Cardiac septum (tissue), 1 donor: ENCODE results near the gene DMD. TPM values are rescaled to one million over a fixed set of nuclear protein-coding genes. Genes with fewer than 3 reads are reported as not detected.
"Not testable (repeated sequence)": the region's sequence is repeated elsewhere in the genome, so short reads cannot be mapped to it uniquely, and the experiment has no call there.

Experiments
- DNase-seq: peaks from one replicate; pipeline ENCODE4 v3.0.0-alpha.2; 2020; ENCODE audit warnings: low spot score
- intact Hi-C: fragments of 100-400 bp; cut with DNase I; formaldehyde crosslinking; loops from one replicate; pipeline ENCODE4 v1.14.0; 2022
- total RNA-seq: library from RNA; stranded (reverse); fragmentation: NEBNext Ultra II Directional; extraction: Animal tissue kit (Norgen Biotek cat#: 25700); gene quantifications from one replicate; pipeline ENCODE4 v1.2.1, GENCODE V29; 2021
- donor health status: DM: no; HTN: no; CAD: no.

DMD gene
- total RNA-seq, 1 donor from 2014 or later = 256 TPM

DNA sequence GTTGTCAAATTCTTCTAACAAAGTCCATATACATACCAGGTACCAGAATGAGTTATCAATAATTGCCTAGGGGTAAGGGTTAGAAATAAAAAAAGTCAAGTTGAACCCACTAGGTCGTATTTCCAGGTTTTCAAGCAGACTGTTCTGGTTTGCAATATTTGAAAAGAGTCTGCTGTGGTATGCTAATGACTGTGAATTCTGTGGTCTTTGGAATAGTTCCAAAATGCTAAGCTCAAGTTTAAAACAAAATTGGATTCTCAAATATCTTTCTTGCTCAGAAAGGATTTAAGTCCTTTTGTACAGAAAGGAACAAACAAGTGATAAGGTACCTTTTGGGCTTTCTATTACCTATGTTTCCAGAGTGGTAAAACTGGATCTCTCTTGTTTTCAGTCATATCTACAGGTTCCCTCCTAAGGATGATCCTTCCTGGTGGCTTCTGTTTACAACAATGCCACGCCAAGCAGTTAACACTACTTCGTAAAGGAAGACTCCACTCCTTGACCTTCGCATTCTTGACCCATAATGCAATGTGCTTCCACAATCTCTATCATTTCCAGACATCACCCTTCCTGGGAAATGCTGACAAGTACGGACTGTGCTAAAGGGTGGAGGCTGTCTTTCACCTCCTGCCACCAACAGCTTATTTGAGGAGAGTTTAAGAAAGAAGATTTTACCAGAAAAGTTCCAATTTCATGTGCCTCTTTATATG, 1607.8 kb downstream of the DMD start:
- DNase-seq = no peak
- intact Hi-C loops = no loop called here

DNA sequence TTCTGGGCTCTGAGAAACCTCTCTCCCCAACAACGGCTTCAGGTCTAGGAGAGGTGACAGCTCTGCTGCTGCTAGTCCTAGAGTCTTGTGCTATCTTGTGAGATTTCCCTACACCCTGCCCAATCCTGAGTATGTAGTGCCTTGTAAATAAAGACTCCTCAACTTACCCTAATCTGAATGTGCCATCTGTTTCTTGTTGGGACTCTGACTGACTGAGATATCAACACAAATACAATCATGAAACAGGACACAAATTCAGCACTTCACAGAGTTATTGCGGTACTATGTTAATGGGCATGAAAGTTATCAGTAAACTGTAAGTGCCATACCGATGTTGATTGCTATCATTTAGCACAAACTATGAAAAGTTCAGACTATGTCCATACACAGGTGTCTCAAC, 1610.5 kb downstream of the DMD start:
- no peak for DNase-seq
- intact Hi-C loops = no loop called here

DNA sequence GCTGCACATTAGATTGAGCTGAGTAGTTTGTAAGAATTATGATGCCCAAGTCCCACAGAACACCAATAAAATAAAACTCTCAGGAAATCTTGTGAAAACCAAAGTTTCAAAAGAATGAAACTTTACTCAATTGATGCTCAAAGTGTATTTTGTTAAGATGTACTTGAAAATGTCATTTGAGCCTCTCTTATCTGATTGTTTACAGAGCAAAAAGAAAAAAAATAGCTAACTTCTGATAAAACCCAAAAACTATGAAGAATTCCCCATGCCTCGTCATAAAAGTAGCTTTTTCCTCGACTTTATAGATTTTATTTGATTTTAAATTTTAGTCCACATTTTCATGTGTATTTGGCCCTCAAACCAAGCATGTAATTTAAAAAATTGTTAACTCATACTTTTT, 1618.0 kb downstream of the DMD start:
- DNase-seq = no peak
- intact Hi-C loops = no loop called here

DNA sequence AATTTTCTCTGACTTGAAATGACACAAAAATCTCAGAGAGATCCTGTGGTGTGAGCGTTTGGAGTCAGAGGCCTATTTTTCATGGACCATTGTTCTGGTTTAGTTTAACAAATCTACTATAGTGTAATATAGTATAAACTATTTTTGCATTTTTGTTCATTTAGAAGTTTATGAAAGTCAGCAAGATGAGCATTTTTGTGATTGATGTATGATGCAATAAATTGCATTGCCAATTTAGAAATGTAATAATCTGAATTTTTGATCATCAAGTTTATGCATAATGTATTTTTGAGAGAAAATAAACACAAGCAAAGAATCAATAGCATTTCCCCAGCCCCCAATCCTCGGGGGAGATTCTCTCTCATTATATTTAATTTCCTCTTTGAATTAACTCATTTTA, 1620.0 kb downstream of the DMD start:
- no peak for DNase-seq
- intact Hi-C loops = no loop called here

DNA sequence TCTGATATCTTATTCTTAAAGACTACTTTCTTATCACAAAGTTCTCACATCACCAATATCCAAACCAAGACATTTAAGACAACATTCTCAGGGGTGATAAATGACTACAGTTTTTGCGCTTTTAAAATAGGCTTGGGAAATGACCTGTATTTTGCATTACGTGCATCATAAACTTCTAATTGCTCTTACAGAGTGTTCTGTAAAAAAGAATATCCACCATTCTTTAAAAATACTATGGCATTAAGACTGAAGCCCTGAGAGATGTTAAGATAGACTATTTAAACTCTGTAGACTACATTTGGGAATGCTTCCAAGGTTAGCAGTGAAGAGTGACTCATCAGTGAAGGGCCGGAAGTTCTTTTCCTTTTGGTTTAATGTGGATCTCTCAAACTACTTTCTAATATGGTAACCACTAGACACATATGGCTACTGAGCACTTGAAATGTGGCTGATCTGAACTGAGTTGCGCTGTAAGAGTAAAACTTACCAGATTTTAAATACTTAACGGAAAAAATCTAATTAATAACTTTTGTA, 1620.7 kb downstream of the DMD start:
- intact Hi-C loops = no loop called here
- no peak for DNase-seq

DNA sequence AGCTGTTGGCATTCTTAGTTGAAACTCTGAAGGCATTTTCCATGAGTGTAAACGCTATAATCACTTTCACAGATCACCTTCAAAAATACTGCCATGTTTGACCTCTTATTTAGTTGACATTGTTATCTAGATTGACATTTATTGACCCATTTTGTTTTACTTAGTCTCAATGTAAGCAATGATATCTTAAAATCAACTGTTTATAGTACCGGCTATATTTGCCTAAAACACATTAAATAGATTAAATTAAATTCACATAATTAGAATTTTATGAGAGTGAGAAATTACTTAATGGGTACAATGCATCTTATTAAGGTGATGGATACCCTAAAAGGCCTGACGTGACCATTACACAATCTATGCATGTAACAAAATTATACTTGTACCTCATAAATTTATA, 1621.8 kb downstream of the DMD start:
- intact Hi-C loops = no loop called here
- DNase-seq = no peak

DNA sequence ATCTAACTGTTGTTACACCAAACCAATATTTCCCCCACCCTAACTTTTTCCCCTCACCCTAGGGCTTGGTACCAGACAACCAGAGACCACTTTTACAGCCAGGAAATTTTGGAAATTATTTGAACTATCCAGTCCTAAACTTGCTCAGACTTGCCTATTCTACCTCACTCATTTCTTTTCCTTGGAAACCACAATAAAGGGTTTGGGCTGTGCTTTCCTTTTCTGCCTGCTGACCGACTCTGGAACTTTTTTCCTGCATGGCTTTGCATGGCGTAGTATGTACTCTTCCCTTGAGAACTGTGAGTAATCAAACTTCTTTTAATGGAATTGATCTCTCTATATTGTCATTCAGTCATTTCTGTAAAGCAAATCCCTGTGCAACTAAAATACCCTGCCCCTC, 1623.0 kb downstream of the DMD start:
- DNase-seq = no peak
- intact Hi-C loops = no loop called here

DNA sequence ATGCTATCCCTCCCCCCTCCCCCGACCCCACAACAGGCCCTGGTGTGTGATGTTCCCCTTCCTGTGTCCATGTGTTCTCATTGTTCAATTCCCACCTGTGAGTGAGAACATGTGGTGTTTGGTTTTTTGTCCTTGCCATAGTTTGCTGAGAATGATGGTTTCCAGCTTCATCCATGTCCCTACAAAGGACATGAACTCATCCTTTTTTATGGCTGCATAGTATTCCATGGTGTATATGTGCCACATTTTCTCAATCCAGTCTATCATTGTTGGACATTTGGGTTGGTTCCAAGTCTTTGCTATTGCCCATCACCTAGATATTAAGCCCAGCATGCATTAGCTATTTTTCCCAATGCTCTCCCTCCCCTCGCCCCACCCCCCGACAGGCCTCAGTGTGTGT, 1627.5 kb downstream of the DMD start:
- DNase-seq, intact Hi-C loops: not testable (repeated sequence)

DNA sequence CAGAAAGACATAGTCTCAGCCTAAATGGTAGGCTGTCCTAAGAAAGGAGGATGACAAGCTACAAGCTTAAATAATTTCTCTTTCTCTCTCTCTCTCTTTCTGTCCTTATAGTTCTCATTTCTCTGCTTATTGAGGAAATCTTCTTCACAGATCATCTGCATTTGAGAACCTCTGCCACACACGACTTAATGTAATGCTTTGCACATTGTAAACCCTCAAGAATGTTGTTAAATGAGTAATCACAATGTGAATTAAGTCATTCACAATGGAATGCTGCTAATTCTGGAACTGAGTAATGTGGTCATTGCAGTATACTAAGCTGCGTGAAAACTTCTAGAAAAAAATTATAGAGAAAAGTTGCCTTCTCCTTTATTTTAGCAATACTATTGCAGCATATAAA, 1630.6 kb downstream of the DMD start:
- DNase-seq = no peak
- intact Hi-C loops = no loop called here

DNA sequence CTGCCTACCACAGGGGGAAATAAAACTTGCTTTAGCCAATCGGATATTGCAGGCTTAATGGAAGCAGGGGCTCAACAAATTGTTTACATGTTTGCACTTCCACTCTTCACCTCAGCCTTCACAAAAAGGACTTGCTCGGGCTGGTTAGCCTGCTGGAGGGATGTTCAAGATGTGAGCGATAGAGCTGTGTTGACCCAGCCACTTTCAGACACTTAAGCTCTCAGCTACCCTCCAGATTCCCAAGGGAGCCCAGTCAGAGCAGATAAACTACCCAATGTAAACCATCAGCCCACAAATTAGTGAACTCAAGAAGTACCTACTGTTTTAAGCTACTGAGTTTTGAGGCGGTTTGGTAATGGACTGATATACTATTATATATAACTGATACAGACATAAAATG, 1631.1 kb downstream of the DMD start:
- no peak for DNase-seq
- intact Hi-C loops = no loop called here

DNA sequence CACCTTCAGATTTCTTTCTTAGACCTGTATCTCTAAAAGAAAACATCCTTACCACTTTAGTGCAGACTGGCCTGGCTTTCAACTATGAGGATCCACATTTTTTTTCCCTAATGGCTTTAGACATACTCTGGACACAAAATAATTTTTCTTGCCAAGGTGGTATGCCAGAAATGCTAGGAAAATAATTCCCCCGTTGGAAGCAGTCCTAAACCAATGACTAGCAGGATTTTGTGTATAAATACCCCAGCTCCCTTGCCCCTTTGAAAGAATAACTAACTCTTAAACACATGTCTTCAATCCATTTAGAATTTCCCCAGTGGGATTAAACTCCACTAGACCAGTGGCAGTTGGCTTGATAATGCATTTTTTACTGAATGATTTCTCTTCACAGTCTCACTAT, 1639.0 kb downstream of the DMD start:
- DNase-seq = no peak
- intact Hi-C loops = no loop called here

DNA sequence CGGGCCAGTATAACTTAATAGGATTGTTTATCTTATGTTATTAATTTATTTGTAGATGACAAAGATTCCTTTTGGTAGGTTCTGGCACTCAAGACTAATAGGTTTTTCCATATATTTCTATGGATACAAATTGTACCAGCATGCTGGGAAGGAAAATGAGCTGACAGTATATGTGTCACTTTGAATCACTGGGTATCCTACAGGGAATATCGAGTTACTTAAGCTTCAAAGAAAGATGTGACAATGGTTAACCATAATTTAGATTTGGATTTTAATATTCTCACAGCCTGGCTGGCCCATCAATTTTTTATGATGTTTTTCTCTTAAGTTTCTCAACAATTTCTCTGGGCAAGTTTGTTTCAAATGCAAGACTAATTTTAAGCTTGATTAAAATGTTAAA, 1640.7 kb downstream of the DMD start:
- intact Hi-C loops = no loop called here

DNA sequence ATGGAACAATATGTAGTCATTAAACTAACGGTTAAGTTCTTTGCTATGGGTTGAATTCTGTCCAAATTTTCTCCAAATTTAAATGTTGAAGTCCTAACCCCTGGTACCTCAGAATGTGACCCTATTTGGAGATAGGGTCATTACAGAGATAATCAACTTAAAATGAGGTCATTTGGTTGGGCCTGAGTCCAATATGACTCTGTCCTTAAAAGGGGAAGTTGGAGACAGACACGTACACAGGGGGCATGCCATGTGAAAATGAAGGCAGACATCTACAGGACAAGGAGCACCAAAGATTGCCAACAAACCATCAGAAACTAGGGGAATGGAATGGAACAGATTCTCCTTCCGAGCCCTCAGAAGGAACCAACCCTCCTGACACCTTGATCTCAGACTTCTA, 1647.6 kb downstream of the DMD start:
- intact Hi-C loops = no loop called here
- DNase-seq = no peak

More for the DNA sequence above, 1640.7 kb downstream of the DMD start:
- DNase-seq = no peak

DNA sequence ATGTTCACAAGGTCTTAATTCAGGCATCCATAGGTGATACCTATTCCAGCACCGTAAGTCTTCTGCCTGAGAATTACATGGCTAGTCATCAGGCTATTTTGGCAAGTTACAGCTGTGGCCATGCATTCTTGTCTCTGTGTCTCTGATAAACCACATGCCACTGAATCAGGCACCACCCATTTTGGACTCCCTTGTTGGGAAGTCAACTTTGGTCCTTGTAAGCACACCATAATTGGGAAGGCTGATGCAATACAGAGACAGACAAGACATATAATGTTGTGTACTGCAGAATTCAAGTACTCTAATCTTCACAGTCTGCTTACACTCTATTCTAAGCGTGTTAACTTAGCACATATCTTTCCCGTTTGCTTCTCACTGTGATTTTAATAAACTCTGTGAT, 1655.8 kb downstream of the DMD start:
- no peak for DNase-seq

DNA sequence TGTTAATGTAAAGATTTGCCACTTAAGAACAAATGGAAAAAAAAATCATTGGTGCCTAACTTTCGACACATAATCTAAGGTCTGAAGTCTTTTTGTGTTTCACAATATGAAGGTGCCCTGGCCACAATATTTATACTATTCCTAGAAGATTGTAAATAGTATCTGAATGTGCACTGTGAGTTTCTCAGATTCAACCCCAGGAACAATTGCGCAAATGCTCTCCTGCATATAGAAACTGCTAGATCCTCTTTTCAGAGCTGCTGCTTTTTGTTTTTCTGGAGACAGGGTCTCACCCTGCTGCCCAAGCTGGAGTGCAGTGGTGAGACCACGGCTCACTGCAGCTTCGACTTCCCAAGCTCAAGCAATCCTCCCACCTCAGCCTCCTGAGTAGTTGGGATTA, 1659.4 kb downstream of the DMD start:
- intact Hi-C loops = no loop called here
- DNase-seq = no peak

More for the DNA sequence above, 1655.8 kb downstream of the DMD start:
- intact Hi-C loops = no loop called here

DNA sequence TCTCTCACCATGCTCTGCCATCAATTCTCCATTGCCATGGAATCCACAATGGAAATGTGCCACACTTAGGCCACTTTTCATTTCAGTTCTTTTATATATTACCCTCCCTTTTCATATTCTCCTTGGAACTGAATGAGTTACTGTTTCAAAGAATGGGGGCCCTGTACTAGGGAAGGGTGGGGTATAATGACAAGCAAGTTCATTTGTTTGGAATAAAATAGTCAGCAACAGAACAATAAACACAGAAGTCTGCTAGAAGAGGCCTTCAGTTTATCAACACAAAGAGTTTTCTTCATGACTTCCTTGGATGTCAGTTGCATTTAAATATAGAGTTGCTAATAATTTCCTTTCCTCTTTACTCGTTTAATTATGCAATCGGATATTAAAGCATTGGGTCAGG, 1661.2 kb downstream of the DMD start:
- intact Hi-C loops = no loop called here
- DNase-seq = no peak

DNA sequence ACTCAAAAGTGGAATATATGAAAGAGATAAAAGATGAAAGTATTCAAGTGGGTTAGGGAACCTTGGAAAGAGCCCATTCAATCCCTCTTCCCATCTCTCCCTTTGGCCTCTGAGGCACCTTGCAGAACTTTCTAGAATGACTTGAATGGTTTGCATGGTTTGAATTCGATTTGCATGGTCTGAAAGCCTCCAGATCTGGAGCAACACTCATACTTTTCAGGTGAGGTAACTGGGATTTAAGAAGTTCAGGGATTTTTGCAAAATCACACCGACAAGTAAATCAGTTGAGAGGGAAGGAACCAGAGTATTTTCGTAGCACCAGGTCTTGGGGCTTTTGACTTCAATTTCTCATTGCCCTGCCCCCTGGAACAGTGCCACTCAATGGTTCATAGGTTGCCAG, 1663.5 kb downstream of the DMD start:
- DNase-seq = no peak

DNA sequence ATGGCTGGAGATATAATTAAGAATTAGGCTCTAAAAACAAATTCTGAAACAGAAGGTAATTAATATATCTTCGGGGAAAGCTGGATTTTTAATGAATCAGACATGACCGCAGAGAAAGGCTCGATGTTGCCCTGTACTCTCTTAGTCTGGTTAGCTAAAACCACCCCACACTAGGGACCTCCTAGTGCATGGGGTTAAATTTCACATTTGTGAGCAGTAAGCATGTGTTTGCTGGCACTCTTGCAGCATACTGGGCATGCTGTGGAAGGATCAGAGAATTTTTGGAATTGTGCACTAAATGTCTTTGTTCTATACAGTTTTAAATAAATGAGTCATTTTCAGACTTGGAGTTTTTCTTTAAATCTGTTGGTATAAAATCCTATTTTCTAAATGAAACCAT, 1663.9 kb downstream of the DMD start:
- intact Hi-C loops = no loop called here
- no peak for DNase-seq

More for the DNA sequence above, 1663.5 kb downstream of the DMD start:
- intact Hi-C loops = no loop called here

DNA sequence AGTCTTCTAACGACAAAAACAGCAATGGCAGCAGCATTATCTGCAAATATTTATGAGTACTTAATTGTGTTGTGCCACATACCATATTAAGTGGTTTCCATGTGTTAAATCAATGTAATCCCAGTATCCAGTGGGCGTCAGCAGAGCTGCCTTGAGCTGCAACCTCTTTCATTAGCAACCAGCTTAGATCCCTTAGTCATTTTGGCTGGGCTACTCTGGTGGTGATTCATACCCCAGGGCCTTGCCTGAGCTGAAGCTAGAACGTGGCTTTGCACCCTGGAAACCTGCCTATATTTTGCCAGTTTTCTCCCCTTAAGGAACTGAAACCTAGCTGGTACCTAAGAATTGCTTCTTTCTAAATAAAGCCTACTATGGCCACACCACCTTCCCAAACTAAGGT, 1665.2 kb downstream of the DMD start:
- intact Hi-C loops = no loop called here
- DNase-seq = no peak

DNA sequence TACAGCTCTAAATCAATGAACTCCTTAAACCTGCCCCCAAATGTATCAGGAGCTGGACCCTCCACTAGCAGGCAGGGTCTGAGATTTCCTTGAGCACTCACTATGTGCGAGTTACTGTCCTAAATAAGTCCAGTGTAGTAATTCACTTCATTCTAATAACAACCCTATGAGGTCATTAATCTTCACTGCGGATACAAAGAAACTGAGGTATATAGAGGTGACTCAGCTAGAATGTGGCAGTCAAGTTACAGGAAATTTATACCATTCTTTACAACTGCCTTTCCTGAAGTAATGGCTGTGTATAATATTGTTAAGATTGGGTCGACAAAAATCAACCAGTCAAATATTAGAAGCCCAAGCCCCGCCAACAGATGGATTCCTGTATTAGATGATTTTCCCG, 1665.6 kb downstream of the DMD start:
- no peak for DNase-seq
- intact Hi-C loops = no loop called here

DNA sequence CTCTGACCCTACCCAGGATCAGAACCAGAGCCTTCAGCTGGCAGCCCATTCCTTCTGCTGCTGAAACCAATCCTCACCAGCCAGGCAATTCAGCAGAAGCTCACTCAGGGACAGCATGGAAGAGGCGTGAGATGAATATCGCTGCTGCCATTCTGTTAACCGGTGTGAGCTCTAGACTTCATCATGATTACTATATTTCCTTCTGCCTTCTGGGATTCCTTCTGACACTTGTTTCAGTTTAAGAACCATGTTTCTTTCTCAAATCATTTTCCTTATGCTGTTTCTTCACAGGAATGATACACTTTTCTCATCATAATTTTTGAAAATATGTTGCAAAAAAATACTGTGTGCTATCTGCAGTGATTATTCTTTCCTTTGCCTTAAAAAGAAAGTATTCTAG, 1666.2 kb downstream of the DMD start:
- intact Hi-C loops = no loop called here
- no peak for DNase-seq

DNA sequence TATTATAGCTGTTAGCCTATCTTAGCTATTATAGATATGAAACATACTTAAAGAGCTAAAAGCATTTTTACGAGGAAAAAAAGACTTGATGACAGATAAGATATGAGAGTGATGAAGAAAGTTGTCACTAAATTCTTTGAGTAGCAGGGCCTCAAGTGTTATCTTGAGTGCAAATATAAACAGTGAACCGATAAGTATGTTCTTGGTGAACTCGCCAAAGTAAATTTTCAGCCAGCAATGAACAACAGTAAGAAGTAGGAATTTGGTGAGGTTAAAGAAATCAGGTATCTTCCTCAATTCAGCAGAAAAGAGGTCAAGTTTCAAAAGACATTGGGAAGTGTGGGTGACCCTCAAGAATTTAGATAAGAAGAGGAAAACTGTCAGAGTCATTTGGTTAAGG, 1667.7 kb downstream of the DMD start:
- intact Hi-C loops = no loop called here
- no peak for DNase-seq
